K562 (cell line): ENCODE data around the gene UTP4.

Experiments used
- ZNF121 ChIP-seq: sonication (generic); formaldehyde crosslinking; conservative IDR thresholded peaks from 2 replicates; pipeline ENCODE4 v1.8.0; 2022; ENCODE audit warnings: missing genetic modification reagents
- TF ChIP-seq, protein P1 (sequence below): fragments of 450-650 bp; IDR thresholded peaks from 2 replicates; pipeline ENCODE4 v1.6.1; 2016; ENCODE audit warnings: low read depth
- TF ChIP-seq, protein P2 (sequence below), 3 experiments: IDR thresholded peaks in 2 of 3; conservative IDR thresholded peaks in 1 of 3; 2 replicates each; pipeline ENCODE4 v1.5.1; 2011 to 2012; ENCODE audit warnings: low read length in 3 of 3, mild to moderate bottlenecking in 3 of 3, control low read depth in 2 of 3, improper control_type of control experiment in 1 of 3, inconsistent platforms in 1 of 3, low read depth in 1 of 3, mixed read lengths in 1 of 3, moderate library complexity in 1 of 3; ENCODE audit not compliant: insufficient read depth in 2 of 3

DNA sequence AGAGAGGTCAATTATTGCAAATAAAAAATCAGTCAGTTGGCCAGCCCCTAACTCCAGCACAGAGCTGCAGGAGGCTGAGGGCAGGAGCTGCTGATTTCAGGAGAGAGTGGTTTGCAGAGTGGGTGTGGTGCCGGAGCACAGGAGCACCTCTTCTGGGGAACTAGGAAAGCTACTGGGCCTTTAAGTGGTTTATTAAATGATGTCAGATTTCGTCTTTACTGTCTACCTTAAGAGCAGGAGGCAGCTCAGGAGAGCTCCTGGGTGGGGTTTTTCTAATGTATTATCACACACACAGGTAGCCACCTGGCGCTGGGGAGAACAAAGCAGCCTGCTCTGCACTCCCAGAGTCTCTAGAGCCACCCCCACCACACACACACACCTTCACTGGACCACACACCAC lies 38.5 kb upstream of the UTP4 start:
- TF ChIP-seq, protein P1, sequence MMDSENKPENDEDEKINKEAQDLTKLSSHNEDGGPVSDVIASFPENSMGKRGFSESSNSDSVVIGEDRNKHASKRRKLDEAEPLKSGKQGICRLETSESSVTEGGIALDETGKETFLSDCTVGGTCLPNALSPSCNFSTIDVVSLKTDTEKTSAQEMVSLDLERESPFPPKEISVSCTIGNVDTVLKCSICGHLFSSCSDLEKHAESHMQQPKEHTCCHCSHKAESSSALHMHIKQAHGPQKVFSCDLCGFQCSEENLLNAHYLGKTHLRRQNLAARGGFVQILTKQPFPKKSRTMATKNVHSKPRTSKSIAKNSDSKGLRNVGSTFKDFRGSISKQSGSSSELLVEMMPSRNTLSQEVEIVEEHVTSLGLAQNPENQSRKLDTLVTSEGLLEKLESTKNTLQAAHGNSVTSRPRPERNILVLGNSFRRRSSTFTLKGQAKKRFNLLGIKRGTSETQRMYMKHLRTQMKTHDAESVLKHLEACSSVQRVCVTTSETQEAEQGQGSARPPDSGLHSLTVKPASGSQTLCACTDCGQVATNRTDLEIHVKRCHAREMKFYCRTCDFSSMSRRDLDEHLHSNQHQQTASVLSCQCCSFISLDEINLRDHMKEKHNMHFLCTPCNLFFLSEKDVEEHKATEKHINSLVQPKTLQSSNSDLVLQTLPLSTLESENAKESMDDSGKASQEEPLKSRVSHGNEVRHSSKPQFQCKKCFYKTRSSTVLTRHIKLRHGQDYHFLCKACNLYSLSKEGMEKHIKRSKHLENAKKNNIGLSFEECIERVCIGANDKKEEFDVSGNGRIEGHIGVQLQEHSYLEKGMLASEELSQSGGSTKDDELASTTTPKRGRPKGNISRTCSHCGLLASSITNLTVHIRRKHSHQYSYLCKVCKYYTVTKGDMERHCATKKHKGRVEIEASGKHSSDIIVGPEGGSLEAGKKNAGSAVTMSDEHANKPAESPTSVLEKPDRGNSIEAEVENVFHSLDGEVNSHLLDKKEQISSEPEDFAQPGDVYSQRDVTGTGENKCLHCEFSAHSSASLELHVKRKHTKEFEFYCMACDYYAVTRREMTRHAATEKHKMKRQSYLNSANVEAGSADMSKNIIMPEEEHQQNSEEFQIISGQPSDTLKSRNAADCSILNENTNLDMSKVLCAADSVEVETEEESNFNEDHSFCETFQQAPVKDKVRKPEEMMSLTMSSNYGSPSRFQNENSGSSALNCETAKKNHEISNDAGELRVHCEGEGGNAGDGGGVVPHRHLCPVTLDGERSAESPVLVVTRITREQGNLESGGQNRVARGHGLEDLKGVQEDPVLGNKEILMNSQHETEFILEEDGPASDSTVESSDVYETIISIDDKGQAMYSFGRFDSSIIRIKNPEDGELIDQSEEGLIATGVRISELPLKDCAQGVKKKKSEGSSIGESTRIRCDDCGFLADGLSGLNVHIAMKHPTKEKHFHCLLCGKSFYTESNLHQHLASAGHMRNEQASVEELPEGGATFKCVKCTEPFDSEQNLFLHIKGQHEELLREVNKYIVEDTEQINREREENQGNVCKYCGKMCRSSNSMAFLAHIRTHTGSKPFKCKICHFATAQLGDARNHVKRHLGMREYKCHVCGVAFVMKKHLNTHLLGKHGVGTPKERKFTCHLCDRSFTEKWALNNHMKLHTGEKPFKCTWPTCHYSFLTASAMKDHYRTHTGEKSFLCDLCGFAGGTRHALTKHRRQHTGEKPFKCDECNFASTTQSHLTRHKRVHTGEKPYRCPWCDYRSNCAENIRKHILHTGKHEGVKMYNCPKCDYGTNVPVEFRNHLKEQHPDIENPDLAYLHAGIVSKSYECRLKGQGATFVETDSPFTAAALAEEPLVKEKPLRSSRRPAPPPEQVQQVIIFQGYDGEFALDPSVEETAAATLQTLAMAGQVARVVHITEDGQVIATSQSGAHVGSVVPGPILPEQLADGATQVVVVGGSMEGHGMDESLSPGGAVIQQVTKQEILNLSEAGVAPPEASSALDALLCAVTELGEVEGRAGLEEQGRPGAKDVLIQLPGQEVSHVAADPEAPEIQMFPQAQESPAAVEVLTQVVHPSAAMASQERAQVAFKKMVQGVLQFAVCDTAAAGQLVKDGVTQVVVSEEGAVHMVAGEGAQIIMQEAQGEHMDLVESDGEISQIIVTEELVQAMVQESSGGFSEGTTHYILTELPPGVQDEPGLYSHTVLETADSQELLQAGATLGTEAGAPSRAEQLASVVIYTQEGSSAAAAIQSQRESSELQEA, result no peak
- TF ChIP-seq, protein P2, sequence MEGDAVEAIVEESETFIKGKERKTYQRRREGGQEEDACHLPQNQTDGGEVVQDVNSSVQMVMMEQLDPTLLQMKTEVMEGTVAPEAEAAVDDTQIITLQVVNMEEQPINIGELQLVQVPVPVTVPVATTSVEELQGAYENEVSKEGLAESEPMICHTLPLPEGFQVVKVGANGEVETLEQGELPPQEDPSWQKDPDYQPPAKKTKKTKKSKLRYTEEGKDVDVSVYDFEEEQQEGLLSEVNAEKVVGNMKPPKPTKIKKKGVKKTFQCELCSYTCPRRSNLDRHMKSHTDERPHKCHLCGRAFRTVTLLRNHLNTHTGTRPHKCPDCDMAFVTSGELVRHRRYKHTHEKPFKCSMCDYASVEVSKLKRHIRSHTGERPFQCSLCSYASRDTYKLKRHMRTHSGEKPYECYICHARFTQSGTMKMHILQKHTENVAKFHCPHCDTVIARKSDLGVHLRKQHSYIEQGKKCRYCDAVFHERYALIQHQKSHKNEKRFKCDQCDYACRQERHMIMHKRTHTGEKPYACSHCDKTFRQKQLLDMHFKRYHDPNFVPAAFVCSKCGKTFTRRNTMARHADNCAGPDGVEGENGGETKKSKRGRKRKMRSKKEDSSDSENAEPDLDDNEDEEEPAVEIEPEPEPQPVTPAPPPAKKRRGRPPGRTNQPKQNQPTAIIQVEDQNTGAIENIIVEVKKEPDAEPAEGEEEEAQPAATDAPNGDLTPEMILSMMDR (IDR thresholded peaks at IDR 0.05 in 2 of 3, conservative IDR thresholded peaks at IDR 0.05 in 1 of 3; ENCODE audit: insufficient read depth in 2 of 3, low read depth in 1 of 3, low read length in 3 of 3), result no peak
- no peak for TF ChIP-seq ZNF121 (CRISPR knock-in tag)
